Neural cell (in vitro differentiated cells): ENCODE results near the gene FAIM. TPM values are rescaled to one million over a fixed set of nuclear protein-coding genes. Genes with fewer than 3 reads are reported as not detected.
A peak's percentile ranks its signal among the peaks of the same experiment; 100 is the strongest.

ENCODE experiments used
- H2AFZ ChIP-seq: fragments of 200-600, 300-800 bp; sonication (generic), shearing (Covaris generic); 2 replicates; pipeline ENCODE4 v1.6.0; 2014; ENCODE audit warnings: low read depth, mild to moderate bottlenecking, antibody characterized with exemption, low read length, moderate library complexity
- H3F3A ChIP-seq: fragments of 200-600 bp; shearing (Covaris generic); 2 replicates; pipeline ENCODE4 v1.6.1; 2016; ENCODE audit warnings: mild to moderate bottlenecking, moderate library complexity, mixed read lengths, antibody characterized with exemption, low read length; ENCODE audit not compliant: insufficient read depth, poor library complexity, severe bottlenecking
- H3K27ac ChIP-seq: fragments of 200-600, 300-800 bp; sonication (generic), shearing (Covaris generic); 2 replicates; pipeline ENCODE4 v1.5.1; 2014; ENCODE audit warnings: mild to moderate bottlenecking, low read length, moderate library complexity
- H3K27me3 ChIP-seq: fragments of 300-800, 200-600 bp; sonication (generic), shearing (Covaris generic); 2 replicates; pipeline ENCODE4 v1.6.0; 2014; ENCODE audit warnings: mild to moderate bottlenecking, low read depth, low read length, moderate library complexity; ENCODE audit not compliant: insufficient read depth
- H3K36me3 ChIP-seq: fragments of 300-800, 200-600 bp; sonication (generic), shearing (Covaris generic); 2 replicates; pipeline ENCODE4 v1.5.1; 2014; ENCODE audit warnings: mild to moderate bottlenecking, antibody characterized with exemption, low read length, moderate library complexity; ENCODE audit not compliant: insufficient read depth
- H3K4me2 ChIP-seq: fragments of 300-800, 200-600 bp; sonication (generic), shearing (Covaris generic); 2 replicates; pipeline ENCODE4 v1.6.0; 2014; ENCODE audit warnings: mild to moderate bottlenecking, low read length
- H3K4me3 ChIP-seq: fragments of 300-800, 200-600 bp; sonication (generic), shearing (Covaris generic); 2 replicates; pipeline ENCODE4 v1.5.1; 2014; ENCODE audit warnings: mild to moderate bottlenecking, low read length, moderate library complexity
- H3K79me2 ChIP-seq: fragments of 200-600 bp; shearing (Covaris generic); replicated peaks from 2 replicates; pipeline ENCODE4 v1.6.0; 2014; ENCODE audit warnings: mild to moderate bottlenecking, low read length, moderate library complexity; ENCODE audit not compliant: insufficient read depth
- H3K9ac ChIP-seq: fragments of 300-800, 200-600 bp; sonication (generic), shearing (Covaris generic); 2 replicates; pipeline ENCODE4 v1.6.1; 2016; ENCODE audit warnings: mild to moderate bottlenecking, low read length, mixed read lengths
- H3K9me2 ChIP-seq: fragments of 200-600 bp; shearing (Covaris generic); 2 replicates; pipeline ENCODE4 v1.6.1; 2016; ENCODE audit warnings: mild to moderate bottlenecking, low read length, mixed read lengths; ENCODE audit not compliant: insufficient read depth
- H3K9me3 ChIP-seq: fragments of 200-600, 300-800 bp; sonication (generic), shearing (Covaris generic); 2 replicates; pipeline ENCODE4 v1.6.1; 2016; ENCODE audit warnings: mild to moderate bottlenecking, mixed run types, low read length, moderate library complexity, mixed read lengths
- H4K20me1 ChIP-seq: fragments of 200-600 bp; shearing (Covaris generic); 2 replicates; pipeline ENCODE4 v1.6.1; 2016; ENCODE audit warnings: mild to moderate bottlenecking, mixed run types; ENCODE audit not compliant: insufficient read depth
- CTCF ChIP-seq: fragments of 450-650 bp; IDR thresholded peaks from 2 replicates; pipeline ENCODE4 v1.5.1; 2014; ENCODE audit warnings: antibody characterized with exemption, mild to moderate bottlenecking, moderate library complexity; ENCODE audit not compliant: poor library complexity, severe bottlenecking
- EP300 ChIP-seq: fragments of 450-650 bp; conservative IDR thresholded peaks from 2 replicates; pipeline ENCODE4 v1.6.1; 2014; ENCODE audit warnings: antibody characterized with exemption, mild to moderate bottlenecking, moderate library complexity; ENCODE audit not compliant: poor library complexity, severe bottlenecking
- EZH2 ChIP-seq: fragments of 200-600, 300-800 bp; shearing (Covaris generic), sonication (generic); IDR thresholded peaks from 2 replicates; pipeline ENCODE4 v1.6.1; 2014; ENCODE audit warnings: antibody characterized with exemption, low read length, borderline replicate concordance, mild to moderate bottlenecking; ENCODE audit not compliant: insufficient read depth, poor library complexity, severe bottlenecking
- MXI1 ChIP-seq: fragments of 450-650 bp; conservative IDR thresholded peaks from 2 replicates; pipeline ENCODE4 v1.6.1; 2014; ENCODE audit warnings: antibody characterized with exemption, mild to moderate bottlenecking; ENCODE audit not compliant: poor library complexity, severe bottlenecking
- POLR2AphosphoS5 ChIP-seq: IDR thresholded peaks from 2 replicates; pipeline ENCODE4 v1.6.1; 2012
- RAD21 ChIP-seq: fragments of 450-650 bp; conservative IDR thresholded peaks from 2 replicates; pipeline ENCODE4 v1.6.1; 2014; ENCODE audit warnings: antibody characterized with exemption, mild to moderate bottlenecking, moderate library complexity
- REST ChIP-seq: IDR thresholded peaks from 2 replicates; pipeline ENCODE4 v1.6.1; 2012; ENCODE audit warnings: borderline replicate concordance
- SMC3 ChIP-seq: fragments of 450-650 bp; conservative IDR thresholded peaks from 2 replicates; pipeline ENCODE4 v1.6.1; 2014; ENCODE audit warnings: antibody characterized with exemption, mild to moderate bottlenecking, moderate library complexity; ENCODE audit not compliant: poor library complexity
- TAF1 ChIP-seq: IDR thresholded peaks from 2 replicates; pipeline ENCODE4 v1.6.1; 2012; ENCODE audit warnings: low read depth
- polyA plus RNA-seq: library from polyadenylated mRNA; depleted of rRNA; stranded (reverse); fragments of >200 nt; gene quantifications from 2 replicates; pipeline ENCODE4 v1.2.3, GENCODE V29; 2014

The FAIM gene
- polyA plus RNA-seq, 1 donor from 2014 or later, result 3.1 TPM

- H3K27ac ChIP-seq, result no peak overlapping the region
- H3K9me2 ChIP-seq, result no peaks in the 10 kb centered on the region
- peaks cover 3% of the 10 kb centered on the region for H3F3A ChIP-seq
- no peaks in the 10 kb centered on the region for H3K27me3 ChIP-seq
- H3K4me2 ChIP-seq, result no peak overlapping the region
- H3K9me3 ChIP-seq, result no peaks in the 10 kb centered on the region
- H3K36me3 ChIP-seq, result peaks cover 3% of the 10 kb centered on the region
- no peak for TF ChIP-seq RAD21
- no peak for TF ChIP-seq MXI1
- no peak overlapping the region for H2AFZ ChIP-seq
- no peaks in the 10 kb centered on the region for H4K20me1 ChIP-seq
- no peak overlapping the region for H3K9ac ChIP-seq
- no peak overlapping the region for H3K4me3 ChIP-seq
- H3K79me2 ChIP-seq, result no peaks in the 10 kb centered on the region
Measured at GRCh38 chr3:138591392-138591791, 17.2 kb upstream of the FAIM start.

- peak overlapping the region; percentile 85 for H3K4me3 ChIP-seq
- TF ChIP-seq CTCF, result no peak
- TF ChIP-seq MXI1, result no peak
- no peak for TF ChIP-seq EP300
- no peak for TF ChIP-seq EZH2
- no peak for TF ChIP-seq RAD21
- no peak for TF ChIP-seq REST
- TF ChIP-seq TAF1, result no peak
- no peak for TF ChIP-seq SMC3
- TF ChIP-seq POLR2AphosphoS5, result no peak
- peak overlapping the region; percentile 72 for H3K4me2 ChIP-seq
- peaks cover 3% of the 10 kb centered on the region for H3F3A ChIP-seq
- peak overlapping the region; percentile 76 for H3K9ac ChIP-seq
- H3K9me3 ChIP-seq, result no peaks in the 10 kb centered on the region
- H3K9me2 ChIP-seq, result no peaks in the 10 kb centered on the region
- peak overlapping the region; percentile 78 for H2AFZ ChIP-seq
- no peaks in the 10 kb centered on the region for H3K79me2 ChIP-seq
- no peaks in the 10 kb centered on the region for H3K36me3 ChIP-seq
- no peaks in the 10 kb centered on the region for H4K20me1 ChIP-seq
- no peaks in the 10 kb centered on the region for H3K27me3 ChIP-seq
- peak overlapping the region; percentile 82 for H3K27ac ChIP-seq
Measured at GRCh38 chr3:138593488-138594149, 15.0 kb upstream of the FAIM start.
